Mononuclear cell (primary cell): ENCODE data around the gene HOXC10. TPM values are rescaled to one million over a fixed set of nuclear protein-coding genes. Genes with fewer than 3 reads are reported as not detected.

Experiments
- H3K27me3 ChIP-seq: 2 replicates; pipeline ENCODE4 v1.6.0; 2011; ENCODE audit warnings: low read length, control low read depth; ENCODE audit not compliant: insufficient read depth
- H3K4me1 ChIP-seq: 2 replicates; pipeline ENCODE4 v1.5.1; 2011; ENCODE audit warnings: mild to moderate bottlenecking, low read length, control low read depth; ENCODE audit not compliant: insufficient read depth
- H3K4me3 ChIP-seq: 2 replicates; pipeline ENCODE4 v1.5.1; 2011; ENCODE audit warnings: mild to moderate bottlenecking, low read length, moderate library complexity
- H3K9me3 ChIP-seq: 2 replicates; pipeline ENCODE4 v1.5.1; 2011; ENCODE audit warnings: low read depth, mild to moderate bottlenecking, control low read depth, low read length
- total RNA-seq: library from RNA; depleted of rRNA; stranded (reverse); fragments of >200 nt; gene quantifications from one replicate; pipeline ENCODE4 v1.2.3, GENCODE V29; 2012

HOXC10 gene
- total RNA-seq, 1 donor = not detected

GRCh38 chr12:53986686-53987483, 1.9 kb downstream of the HOXC10 start:
- H3K9me3 ChIP-seq = no peaks in the 10 kb centered on the region
- H3K27me3 ChIP-seq = peaks cover 96% of the 10 kb centered on the region
- peaks cover 34% of the 10 kb centered on the region for H3K4me1 ChIP-seq
- H3K4me3 ChIP-seq = no peak overlapping the region

GRCh38 chr12:53987787-53988230, 2.9 kb downstream of the HOXC10 start:
- no peaks in the 10 kb centered on the region for H3K9me3 ChIP-seq
- peaks cover 96% of the 10 kb centered on the region for H3K27me3 ChIP-seq
- H3K4me1 ChIP-seq = peaks cover 34% of the 10 kb centered on the region
- no peak overlapping the region for H3K4me3 ChIP-seq

GRCh38 chr12:53988541-53989226, 3.7 kb downstream of the HOXC10 start:
- Histone ChIP-seq H3K4me3 (no peak overlapping the region), H3K4me1 (peaks cover 33% of the 10 kb centered on the region), H3K9me3 (no peaks in the 10 kb centered on the region), H3K27me3 (peaks cover 96% of the 10 kb centered on the region)

GRCh38 chr12:53989227-53990113, 4.5 kb downstream of the HOXC10 start:
- no peaks in the 10 kb centered on the region for H3K9me3 ChIP-seq
- peaks cover 30% of the 10 kb centered on the region for H3K4me1 ChIP-seq
- no peak overlapping the region for H3K4me3 ChIP-seq
- peaks cover 97% of the 10 kb centered on the region for H3K27me3 ChIP-seq

DNA sequence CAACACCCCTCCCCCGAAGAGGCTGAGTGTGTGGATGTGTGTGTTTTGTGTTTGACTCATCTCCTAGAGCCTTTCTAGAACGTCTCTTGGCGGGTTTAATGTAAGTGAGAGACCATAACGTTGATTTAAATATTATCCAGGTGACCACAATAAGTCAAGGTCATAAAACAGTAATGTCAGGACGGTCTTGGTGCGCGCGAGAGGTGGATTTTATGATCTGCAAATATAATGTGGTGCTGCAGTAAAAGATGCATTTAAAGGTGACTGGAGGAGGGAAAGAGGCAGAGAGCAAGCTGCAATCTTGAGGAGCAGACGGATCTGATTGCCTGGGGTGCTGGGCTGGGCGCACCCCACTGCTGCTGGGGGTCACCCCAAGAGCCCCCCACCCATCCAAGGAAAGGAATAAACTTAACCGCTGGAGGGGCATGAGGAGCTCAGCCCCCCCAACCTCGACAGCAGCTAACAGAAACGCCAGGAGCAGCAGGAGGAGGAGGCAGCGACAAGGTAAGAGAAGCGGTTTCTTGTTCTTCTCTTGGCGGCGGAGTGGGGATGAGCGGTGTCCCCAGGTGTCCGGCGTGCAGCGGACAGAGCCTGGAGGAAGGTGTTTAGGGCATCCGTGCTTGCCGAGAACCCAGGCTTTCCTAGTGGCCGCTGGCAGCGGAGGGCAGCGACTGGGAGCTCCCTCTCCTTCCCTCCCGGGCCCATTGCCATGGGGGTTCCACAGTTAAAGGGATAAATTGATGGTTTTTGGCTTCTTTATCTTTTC, 5.5 kb downstream of the HOXC10 start:
- no peak overlapping the region for H3K4me3 ChIP-seq
- H3K27me3 ChIP-seq = peaks cover 100% of the 10 kb centered on the region
- H3K9me3 ChIP-seq = no peaks in the 10 kb centered on the region
- peaks cover 35% of the 10 kb centered on the region for H3K4me1 ChIP-seq

DNA sequence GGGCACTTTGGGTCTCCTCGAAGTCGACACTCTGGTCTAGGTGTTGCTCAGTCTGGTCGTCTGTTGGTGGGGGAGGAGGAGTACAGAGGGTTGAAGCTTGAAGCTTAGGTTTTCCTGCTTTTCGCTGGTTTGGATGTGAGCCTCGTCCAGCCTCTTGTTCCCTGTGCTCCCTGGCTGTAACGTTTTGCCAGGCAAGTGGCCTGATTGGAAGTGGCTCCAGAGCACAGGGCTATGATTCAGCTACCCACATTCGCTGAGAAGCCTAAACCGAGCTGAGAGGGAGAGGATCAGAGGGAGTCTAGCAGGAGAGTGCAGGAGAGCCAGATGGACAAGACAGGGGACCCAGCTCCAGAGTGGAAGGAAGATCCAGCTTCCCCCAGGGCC, 6.1 kb downstream of the HOXC10 start:
- Histone ChIP-seq H3K4me3 (no peak overlapping the region), H3K9me3 (no peaks in the 10 kb centered on the region), H3K27me3 (peaks cover 99% of the 10 kb centered on the region), H3K4me1 (peaks cover 32% of the 10 kb centered on the region)

DNA sequence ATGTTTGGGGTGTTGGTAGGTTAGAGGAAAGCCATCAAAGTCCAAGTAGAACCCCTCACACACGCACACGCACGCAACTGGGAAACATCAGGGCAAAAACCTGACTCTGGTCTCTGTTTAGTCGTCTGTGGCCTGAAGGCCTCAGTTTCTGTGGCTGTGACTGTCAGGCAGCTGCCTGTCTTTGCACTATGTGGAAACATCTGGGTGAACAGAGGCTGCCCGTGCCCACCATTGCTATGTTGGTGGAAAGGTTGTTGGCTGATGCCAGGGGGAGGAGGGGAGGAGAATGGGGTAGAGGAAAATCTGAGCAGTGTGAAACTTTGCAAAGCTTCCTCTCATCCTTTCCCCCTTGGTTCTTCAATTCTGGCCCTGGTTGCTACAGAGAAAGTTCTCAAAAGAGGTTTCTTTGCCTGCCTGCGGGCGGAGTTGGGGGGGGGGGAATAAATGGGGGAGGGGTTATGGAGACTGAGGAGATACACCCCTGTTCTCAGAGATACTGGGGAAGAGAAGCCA, 7.5 kb downstream of the HOXC10 start:
- Histone ChIP-seq H3K9me3 (no peaks in the 10 kb centered on the region), H3K4me1 (peaks cover 32% of the 10 kb centered on the region), H3K4me3 (no peak overlapping the region), H3K27me3 (peaks cover 99% of the 10 kb centered on the region)

GRCh38 chr12:53993162-53994008, 8.4 kb downstream of the HOXC10 start:
- H3K27me3 ChIP-seq = peaks cover 99% of the 10 kb centered on the region
- H3K4me1 ChIP-seq = peaks cover 32% of the 10 kb centered on the region
- H3K9me3 ChIP-seq = no peaks in the 10 kb centered on the region
- no peak overlapping the region for H3K4me3 ChIP-seq

GRCh38 chr12:53994009-53994263, 9.0 kb downstream of the HOXC10 start:
- H3K27me3 ChIP-seq = peaks cover 99% of the 10 kb centered on the region
- H3K9me3 ChIP-seq = no peaks in the 10 kb centered on the region
- H3K4me3 ChIP-seq = no peak overlapping the region
- H3K4me1 ChIP-seq = peaks cover 29% of the 10 kb centered on the region

DNA sequence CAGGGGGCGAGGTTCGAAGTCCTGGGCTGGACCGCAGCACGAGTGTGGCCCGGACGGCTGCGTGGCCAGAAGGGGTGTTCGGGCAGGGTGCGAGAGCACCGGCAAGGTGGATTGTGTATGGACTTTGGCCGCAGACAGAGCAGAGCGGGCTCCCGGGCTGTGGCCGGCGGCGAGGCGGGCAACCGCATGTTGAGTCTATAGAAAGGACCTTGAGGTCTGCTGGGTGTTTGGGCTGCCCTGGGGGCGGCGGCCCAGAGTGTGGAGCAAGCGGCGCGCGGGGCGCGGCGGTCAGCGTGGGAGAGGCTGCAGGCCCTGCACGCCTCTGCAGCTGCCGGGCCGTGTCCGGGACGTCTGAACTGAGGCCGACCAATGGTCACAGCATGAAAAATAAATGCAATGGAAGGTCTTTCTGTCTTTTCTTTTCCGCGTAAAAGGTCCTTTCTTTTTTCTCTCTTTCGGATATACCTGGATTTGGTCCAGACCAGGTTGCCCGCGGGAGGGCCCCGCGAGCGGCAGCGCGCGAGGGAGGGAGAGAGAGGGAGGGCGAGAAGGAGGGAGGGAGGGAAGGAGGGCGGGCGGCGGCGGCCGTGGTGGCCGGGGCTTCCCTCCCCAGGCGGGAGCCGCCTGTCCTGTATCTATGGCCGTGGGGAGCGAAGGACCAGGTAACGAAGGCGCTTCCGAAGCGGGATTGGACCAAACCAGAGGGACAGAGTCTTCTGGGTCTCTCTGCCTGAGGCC, 9.5 kb downstream of the HOXC10 start:
- Histone ChIP-seq H3K9me3 (no peaks in the 10 kb centered on the region), H3K4me3 (no peak overlapping the region), H3K4me1 (peaks cover 24% of the 10 kb centered on the region), H3K27me3 (peaks cover 98% of the 10 kb centered on the region)

- H3K9me3 ChIP-seq = no peaks in the 10 kb centered on the region
- H3K4me1 ChIP-seq = peaks cover 21% of the 10 kb centered on the region
- H3K4me3 ChIP-seq = no peak overlapping the region
- H3K27me3 ChIP-seq = peaks cover 98% of the 10 kb centered on the region
Measured at GRCh38 chr12:53995002-53995377, 10.0 kb downstream of the HOXC10 start.

DNA sequence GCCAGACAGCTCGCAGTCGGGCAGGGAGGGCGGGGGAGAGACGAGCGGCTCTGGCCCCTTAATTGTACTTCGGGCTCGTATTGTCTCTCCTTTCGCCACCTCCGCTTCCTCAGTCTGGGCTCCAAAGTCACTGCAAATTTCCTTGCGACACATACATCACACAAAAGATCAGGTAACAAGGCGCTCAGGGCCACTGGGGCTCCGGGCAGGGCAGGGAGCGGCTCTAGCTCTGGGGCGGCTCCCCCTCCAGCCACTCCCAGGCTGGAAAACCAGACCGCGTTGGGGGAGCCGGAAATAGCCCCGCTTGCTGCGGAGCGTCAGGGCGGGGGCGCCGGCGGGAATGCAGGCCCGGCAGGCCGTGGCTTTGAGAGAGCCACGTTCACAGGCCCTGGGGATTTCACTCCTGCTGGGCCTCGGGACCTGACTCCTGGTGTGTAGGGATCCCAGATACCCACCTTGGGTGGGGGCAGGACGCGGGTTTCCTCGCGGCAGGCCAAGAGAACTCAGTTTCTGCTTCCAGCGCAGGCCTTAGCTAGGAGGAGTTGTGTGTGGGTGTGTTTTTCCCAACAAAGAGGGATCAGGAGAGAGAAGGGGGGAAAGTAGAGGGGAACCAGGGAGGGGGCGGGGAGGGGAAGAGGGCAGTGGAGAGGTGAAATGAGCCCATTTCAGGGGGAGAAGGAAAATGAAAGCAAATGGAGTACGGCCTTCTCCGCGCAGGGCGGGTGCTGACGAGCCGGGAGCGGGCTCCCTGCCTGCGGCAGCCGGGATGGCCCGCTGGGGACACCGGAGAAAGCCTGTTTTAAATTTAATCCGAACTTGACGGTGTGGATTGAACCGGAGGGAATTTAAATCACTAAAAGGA, 10.7 kb downstream of the HOXC10 start:
- H3K27me3 ChIP-seq = peaks cover 98% of the 10 kb centered on the region
- H3K4me3 ChIP-seq = peak overlapping the region; percentile 25
- peaks cover 27% of the 10 kb centered on the region for H3K4me1 ChIP-seq
- H3K9me3 ChIP-seq = no peaks in the 10 kb centered on the region
